BLaER1 treated with 17β-estradiol and CSF1 and Interleukin-3, amounts not matched to agents 10 nM and 100 nM (cell line): ENCODE results near the gene UGT2B7.

Experiments
- H3K27ac ChIP-seq, 11 experiments: shearing (Covaris generic); formaldehyde crosslinking; 2 replicates each; pipeline ENCODE4 v1.8.1; 2022
- H3K27me3 ChIP-seq, 11 experiments: shearing (Covaris generic); formaldehyde crosslinking; 2 replicates each; pipeline ENCODE4 v1.8.1; 2022
- H3K36me3 ChIP-seq, 11 experiments: shearing (Covaris generic); formaldehyde crosslinking; 2 replicates each; pipeline ENCODE4 v1.8.1; 2022
- H3K4me1 ChIP-seq, 10 experiments: shearing (Covaris generic); formaldehyde crosslinking; 2 replicates each; pipeline ENCODE4 v1.8.1; 2022
- H3K4me2 ChIP-seq, 11 experiments: shearing (Covaris generic); formaldehyde crosslinking; 2 replicates each; pipeline ENCODE4 v1.8.1; 2022
- H3K4me3 ChIP-seq, 10 experiments: shearing (Covaris generic); formaldehyde crosslinking; 2 replicates each; pipeline ENCODE4 v1.8.1; 2022
- H3K9ac ChIP-seq, 11 experiments: shearing (Covaris generic); formaldehyde crosslinking; 2 replicates each; pipeline ENCODE4 v1.8.1; 2022
- H3K9me3 ChIP-seq, 11 experiments: shearing (Covaris generic); formaldehyde crosslinking; replicated peaks in 1 of 11; 2 replicates each; pipeline ENCODE4 v1.8.1; 2022
- H4K20me1 ChIP-seq, 11 experiments: shearing (Covaris generic); formaldehyde crosslinking; 2 replicates each; pipeline ENCODE4 v1.8.1; 2022
- Cebpa-rat ChIP-seq, 11 experiments: shearing (Covaris generic); IDR thresholded peaks; 2 replicates each; pipeline ENCODE4 v1.8.1; 2022

Gene UGT2B7

GRCh38 chr4:69075061-69075792 is 21.0 kb upstream of the UGT2B7 start:
- no peak overlapping the region for H3K4me3 ChIP-seq
- no peaks in the 10 kb centered on the region for H3K27me3 ChIP-seq
- H3K9me3 ChIP-seq = no peaks in the 10 kb centered on the region
- no peaks in the 10 kb centered on the region for H3K4me1 ChIP-seq
- no peak for TF ChIP-seq Cebpa-rat (IDR thresholded peaks at IDR 0.05)
- H3K4me2 ChIP-seq = no peak overlapping the region
- H3K27ac ChIP-seq = no peak overlapping the region
- no peak overlapping the region for H3K9ac ChIP-seq
- no peaks in the 10 kb centered on the region for H4K20me1 ChIP-seq
- no peaks in the 10 kb centered on the region for H3K36me3 ChIP-seq

DNA sequence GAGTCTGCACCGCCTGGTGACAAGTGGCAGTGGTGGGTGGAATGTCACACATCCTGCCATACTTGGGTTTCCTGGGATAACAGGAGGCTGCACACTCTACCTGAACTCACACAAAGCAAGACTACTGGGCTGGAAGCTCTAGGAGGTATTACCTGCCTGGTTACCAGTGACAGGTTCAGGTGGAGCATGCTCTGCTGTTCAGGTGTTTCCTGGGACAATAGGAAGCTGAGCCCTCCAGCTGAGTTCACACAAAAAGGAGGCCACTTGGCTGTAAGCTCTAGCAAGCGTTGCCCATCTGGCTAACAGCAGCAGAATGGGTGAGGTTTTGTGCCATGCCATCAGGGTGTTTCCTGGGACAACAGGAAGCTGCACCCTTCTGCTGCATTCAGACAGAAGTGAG is 17.4 kb upstream of the UGT2B7 start:
- no peaks in the 10 kb centered on the region for H3K4me1 ChIP-seq
- H3K27me3 ChIP-seq = no peaks in the 10 kb centered on the region
- no peaks in the 10 kb centered on the region for H3K36me3 ChIP-seq
- H3K9me3 ChIP-seq = no peaks in the 10 kb centered on the region
- no peak overlapping the region for H3K27ac ChIP-seq
- H4K20me1 ChIP-seq = no peaks in the 10 kb centered on the region
- H3K9ac ChIP-seq = no peak overlapping the region
- H3K4me3 ChIP-seq = no peak overlapping the region
- TF ChIP-seq Cebpa-rat (IDR thresholded peaks at IDR 0.05) = no peak
- H3K4me2 ChIP-seq = no peak overlapping the region

- Histone ChIP-seq H4K20me1 (no peaks in the 10 kb centered on the region), H3K27ac (no peak overlapping the region), H3K4me3 (no peak overlapping the region), H3K27me3 (no peaks in the 10 kb centered on the region), H3K36me3 (no peaks in the 10 kb centered on the region), H3K9ac (no peak overlapping the region), H3K4me2 (no peak overlapping the region), H3K4me1 (peaks cover 4 to 16% (median 11%) of the 10 kb centered on the region in 10 experiments; a peak in 19 of 20 replicates), H3K9me3 (peaks cover 0 to 6% (median 0%) of the 10 kb centered on the region in 11 experiments; a peak in 2 of 22 replicates)
- no peak for TF ChIP-seq Cebpa-rat (IDR thresholded peaks at IDR 0.05)
Observed at GRCh38 chr4:69088473-69088872, 7.8 kb upstream of the UGT2B7 start.

GRCh38 chr4:69089388-69089787 is 6.9 kb upstream of the UGT2B7 start:
- Histone ChIP-seq H3K9ac (no peak overlapping the region), H3K9me3 (peaks cover 0 to 6% (median 0%) of the 10 kb centered on the region in 11 experiments; a peak in 2 of 22 replicates), H3K4me1 (peaks cover 4 to 16% (median 11%) of the 10 kb centered on the region in 10 experiments; a peak in 19 of 20 replicates), H3K27me3 (no peaks in the 10 kb centered on the region), H3K4me3 (no peak overlapping the region), H3K4me2 (no peak overlapping the region), H3K27ac (no peak overlapping the region), H4K20me1 (no peaks in the 10 kb centered on the region), H3K36me3 (no peaks in the 10 kb centered on the region)
- TF ChIP-seq Cebpa-rat (IDR thresholded peaks at IDR 0.05) = no peak

- H3K9ac ChIP-seq = no peak overlapping the region
- no peak overlapping the region for H3K4me3 ChIP-seq
- H3K36me3 ChIP-seq = no peaks in the 10 kb centered on the region
- no peak for TF ChIP-seq Cebpa-rat (IDR thresholded peaks at IDR 0.05)
- H3K27ac ChIP-seq = peak overlapping the region in 4 of 11 experiments; percentile 4 to 60 (median 50); a peak in 5 of 22 replicates
- no peaks in the 10 kb centered on the region for H4K20me1 ChIP-seq
- peaks cover 8 to 26% (median 15%) of the 10 kb centered on the region in 10 experiments; a peak in 19 of 20 replicates for H3K4me1 ChIP-seq
- H3K4me2 ChIP-seq = peak overlapping the region; percentile 17 to 59 (median 37); a peak in 17 of 22 replicates
- no peaks in the 10 kb centered on the region for H3K27me3 ChIP-seq
- H3K9me3 ChIP-seq = peaks cover 0 to 6% (median 0%) of the 10 kb centered on the region in 11 experiments; a peak in 2 of 22 replicates
Observed at GRCh38 chr4:69092190-69092589, 4.1 kb upstream of the UGT2B7 start.

GRCh38 chr4:69092980-69093568 is 3.2 kb upstream of the UGT2B7 start:
- H3K9ac ChIP-seq = no peak overlapping the region
- peak overlapping the region in 1 of 11 experiments; percentile 16; a peak in 1 of 22 replicates for H3K27ac ChIP-seq
- peaks cover 0 to 5% (median 0%) of the 10 kb centered on the region in 11 experiments; a peak in 2 of 22 replicates for H3K9me3 ChIP-seq
- peak overlapping the region in 4 of 11 experiments; percentile 3 to 8 (median 6); a peak in 1 of 22 replicates for H3K4me2 ChIP-seq
- TF ChIP-seq Cebpa-rat (IDR thresholded peaks at IDR 0.05) = no peak
- H3K27me3 ChIP-seq = no peaks in the 10 kb centered on the region
- H4K20me1 ChIP-seq = no peaks in the 10 kb centered on the region
- no peaks in the 10 kb centered on the region for H3K36me3 ChIP-seq
- H3K4me1 ChIP-seq = peaks cover 8 to 26% (median 15%) of the 10 kb centered on the region in 10 experiments; a peak in 19 of 20 replicates
- no peak overlapping the region for H3K4me3 ChIP-seq

DNA sequence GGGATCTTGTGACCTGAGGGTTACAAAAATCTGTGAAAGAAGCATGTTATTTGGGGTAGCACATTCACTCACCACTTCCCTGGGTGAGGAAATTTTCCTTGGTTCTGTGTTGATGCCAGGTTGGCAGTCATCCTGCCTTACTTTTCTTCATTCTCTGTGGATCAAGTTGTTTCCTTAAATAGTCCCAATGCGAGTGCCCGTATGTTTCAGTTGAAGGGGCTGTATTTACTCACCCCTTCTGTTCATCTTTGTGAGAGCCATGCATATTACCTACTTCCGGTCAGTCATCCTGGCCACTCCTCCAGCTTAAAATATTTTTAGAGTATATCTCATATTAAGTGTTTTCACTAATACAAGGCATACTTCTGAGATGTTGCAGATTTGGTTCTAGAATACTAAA is 2.6 kb upstream of the UGT2B7 start:
- no peak overlapping the region for H3K4me2 ChIP-seq
- H3K9me3 ChIP-seq = no peaks in the 10 kb centered on the region
- no peak overlapping the region for H3K4me3 ChIP-seq
- H3K27me3 ChIP-seq = no peaks in the 10 kb centered on the region
- no peak overlapping the region for H3K9ac ChIP-seq
- H4K20me1 ChIP-seq = no peaks in the 10 kb centered on the region
- peak overlapping the region in 1 of 11 experiments; percentile 16; a peak in 1 of 22 replicates for H3K27ac ChIP-seq
- no peak for TF ChIP-seq Cebpa-rat (IDR thresholded peaks at IDR 0.05)
- no peaks in the 10 kb centered on the region for H3K36me3 ChIP-seq
- H3K4me1 ChIP-seq = peaks cover 8 to 26% (median 15%) of the 10 kb centered on the region in 10 experiments; a peak in 19 of 20 replicates

GRCh38 chr4:69095301-69095731 is 958 bp upstream of the UGT2B7 start:
- no peak for TF ChIP-seq Cebpa-rat (IDR thresholded peaks at IDR 0.05)
- Histone ChIP-seq H3K4me3 (no peak overlapping the region), H3K4me2 (peak overlapping the region in 3 of 11 experiments; percentile 34 to 71 (median 68); a peak in 4 of 22 replicates), H3K27ac (peak overlapping the region in 2 of 11 experiments; percentile 20 to 24; a peak in 2 of 22 replicates), H3K9me3 (no peaks in the 10 kb centered on the region), H4K20me1 (no peaks in the 10 kb centered on the region), H3K4me1 (peaks cover 8 to 26% (median 15%) of the 10 kb centered on the region in 10 experiments; a peak in 19 of 20 replicates), H3K36me3 (no peaks in the 10 kb centered on the region), H3K9ac (no peak overlapping the region), H3K27me3 (no peaks in the 10 kb centered on the region)

DNA sequence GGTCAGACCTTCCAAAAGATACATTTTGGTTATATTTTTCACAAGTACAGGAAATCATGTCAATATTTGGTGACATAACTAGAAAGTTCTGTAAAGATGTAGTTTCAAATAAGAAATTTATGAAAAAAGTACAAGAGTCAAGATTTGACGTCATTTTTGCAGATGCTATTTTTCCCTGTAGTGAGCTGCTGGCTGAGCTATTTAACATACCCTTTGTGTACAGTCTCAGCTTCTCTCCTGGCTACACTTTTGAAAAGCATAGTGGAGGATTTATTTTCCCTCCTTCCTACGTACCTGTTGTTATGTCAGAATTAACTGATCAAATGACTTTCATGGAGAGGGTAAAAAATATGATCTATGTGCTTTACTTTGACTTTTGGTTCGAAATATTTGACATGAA is 536 bp downstream of the UGT2B7 start:
- TF ChIP-seq Cebpa-rat (IDR thresholded peaks at IDR 0.05) = no peak
- Histone ChIP-seq H3K9me3 (no peaks in the 10 kb centered on the region), H3K36me3 (no peaks in the 10 kb centered on the region), H3K27me3 (no peaks in the 10 kb centered on the region), H3K4me3 (no peak overlapping the region), H3K27ac (no peak overlapping the region), H3K9ac (no peak overlapping the region), H3K4me1 (peaks cover 5 to 23% (median 12%) of the 10 kb centered on the region in 10 experiments; a peak in 19 of 20 replicates), H4K20me1 (no peaks in the 10 kb centered on the region), H3K4me2 (no peak overlapping the region)
